GM12801 (cell line): ENCODE measurements around the gene FGF11.

Experiments
- CTCF ChIP-seq: IDR thresholded peaks from one replicate; pipeline ENCODE4 v1.5.1; 2011; ENCODE audit warnings: control low read depth; ENCODE audit not compliant: insufficient read length; ENCODE audit errors: extremely low read depth

The FGF11 gene

GRCh38 chr17:7484919-7485377 is 45.6 kb downstream of the FGF11 start:
- no peak for TF ChIP-seq CTCF

- TF ChIP-seq CTCF, result no peak
These were observed 46.9 kb downstream of the FGF11 start for GRCh38 chr17:7486181-7486580.

GRCh38 chr17:7490144-7490543 is 50.8 kb downstream of the FGF11 start:
- no peak for TF ChIP-seq CTCF

GRCh38 chr17:7491583-7491982 is 52.3 kb downstream of the FGF11 start:
- TF ChIP-seq CTCF, result no peak

- no peak for TF ChIP-seq CTCF
These were observed 54.6 kb downstream of the FGF11 start for GRCh38 chr17:7493941-7494340.
